Liver (tissue), 9 donors: ENCODE results near the gene SHC3. TPM values are rescaled to one million over a fixed set of nuclear protein-coding genes. Genes with fewer than 3 reads are reported as not detected.

Experiments used
- DNase-seq: peaks from one replicate; pipeline ENCODE4 v3.0.0-alpha.2; 2017; ENCODE audit warnings: low spot score
- H3K27ac ChIP-seq, 2 donors: one replicate each; pipeline ENCODE4 v1.7.0; 2013; ENCODE audit warnings: inconsistent platforms in 2 of 2, low read length in 2 of 2, control low read depth in 1 of 2, low read depth in 1 of 2, mild to moderate bottlenecking in 1 of 2
- H3K27me3 ChIP-seq, 4 donors: one replicate each; pipeline versions ENCODE4 v1.6.1 to v1.7.0; 2013; ENCODE audit warnings: low read length in 3 of 4, inconsistent platforms in 1 of 4, mild to moderate bottlenecking in 1 of 4, moderate library complexity in 1 of 4; ENCODE audit not compliant: control insufficient read depth in 4 of 4, insufficient read depth in 4 of 4
- H3K36me3 ChIP-seq, 4 donors: one replicate each; pipeline versions ENCODE4 v1.6.1 to v1.7.0; 2013; ENCODE audit warnings: low read length in 3 of 4, mild to moderate bottlenecking in 3 of 4, low read depth in 1 of 4, moderate library complexity in 1 of 4; ENCODE audit not compliant: control insufficient read depth in 4 of 4, insufficient read depth in 3 of 4
- H3K4me1 ChIP-seq, 4 donors: one replicate each; pipeline versions ENCODE4 v1.6.1 to v1.7.0; 2013; ENCODE audit warnings: low read length in 3 of 4, mild to moderate bottlenecking in 3 of 4, moderate library complexity in 1 of 4; ENCODE audit not compliant: control insufficient read depth in 4 of 4, insufficient read depth in 4 of 4
- H3K4me3 ChIP-seq, 3 donors: one replicate each; pipeline versions ENCODE4 v1.6.1 to v1.7.0; 2013; ENCODE audit warnings: low read length in 3 of 3, control low read depth in 1 of 3, low read depth in 1 of 3, mild to moderate bottlenecking in 1 of 3
- H3K9ac ChIP-seq, 2 donors: one replicate each; pipeline ENCODE4 v1.7.0; 2013; ENCODE audit warnings: low read length in 2 of 2, mild to moderate bottlenecking in 2 of 2, moderate library complexity in 2 of 2, control low read depth in 1 of 2, low read depth in 1 of 2
- H3K9me3 ChIP-seq, 4 donors: one replicate each; pipeline versions ENCODE4 v1.6.1 to v1.7.0; 2013; ENCODE audit warnings: low read length in 3 of 4; ENCODE audit not compliant: control insufficient read depth in 4 of 4
- ATF3 ChIP-seq: IDR thresholded peaks from 2 replicates; pipeline ENCODE4 v1.6.1; 2016; ENCODE audit warnings: antibody characterized with exemption
- CTCF ChIP-seq: fragments of 150-350 bp; IDR thresholded peaks from 2 replicates; pipeline ENCODE4 v1.5.1; 2017; ENCODE audit warnings: improper control_type of control experiment, low read depth, low read length; ENCODE audit not compliant: missing input control
- EGR1 ChIP-seq, 2 donors: IDR thresholded peaks; 2 replicates each; pipeline ENCODE4 v1.6.1; 2016 to 2018; ENCODE audit warnings: antibody characterized with exemption in 2 of 2, low read depth in 2 of 2
- FOXA1 ChIP-seq: IDR thresholded peaks from 2 replicates; pipeline ENCODE4 v1.6.1; 2016; ENCODE audit warnings: antibody characterized with exemption
- FOXA2 ChIP-seq: IDR thresholded peaks from 2 replicates; pipeline ENCODE4 v1.6.1; 2016; ENCODE audit warnings: antibody characterized with exemption
- GABPA ChIP-seq, 2 donors: IDR thresholded peaks in 1 of 2; conservative IDR thresholded peaks in 1 of 2; 2 replicates each; pipeline ENCODE4 v1.6.1; 2016; ENCODE audit warnings: antibody characterized with exemption in 2 of 2, mild to moderate bottlenecking in 1 of 2, moderate library complexity in 1 of 2
- HNF4A ChIP-seq, 2 donors: conservative IDR thresholded peaks; 2 replicates each; pipeline ENCODE4 v1.6.1; 2016; ENCODE audit warnings: antibody characterized with exemption in 2 of 2, mild to moderate bottlenecking in 2 of 2
- HNF4G ChIP-seq: IDR thresholded peaks from 2 replicates; pipeline ENCODE4 v1.6.1; 2016; ENCODE audit warnings: antibody characterized with exemption
- JUND ChIP-seq, 2 donors: IDR thresholded peaks; 2 replicates each; pipeline ENCODE4 v1.6.1; 2016; ENCODE audit warnings: antibody characterized with exemption in 2 of 2
- MAX ChIP-seq: IDR thresholded peaks from 2 replicates; pipeline ENCODE4 v1.6.1; 2016; ENCODE audit warnings: antibody characterized with exemption
- NR2F2 ChIP-seq: IDR thresholded peaks from 2 replicates; pipeline ENCODE4 v1.6.1; 2016; ENCODE audit warnings: antibody characterized with exemption
- RAD21 ChIP-seq, 2 donors: IDR thresholded peaks; 2 replicates each; pipeline ENCODE4 v1.6.1; 2016; ENCODE audit warnings: antibody characterized with exemption in 2 of 2, mild to moderate bottlenecking in 2 of 2
- REST ChIP-seq: IDR thresholded peaks from 2 replicates; pipeline ENCODE4 v1.6.1; 2016; ENCODE audit warnings: antibody characterized with exemption, mild to moderate bottlenecking
- RXRA ChIP-seq, 2 donors: IDR thresholded peaks; 2 replicates each; pipeline ENCODE4 v1.6.1; 2017 to 2018; ENCODE audit warnings: antibody characterized with exemption in 2 of 2, mild to moderate bottlenecking in 1 of 2
- SP1 ChIP-seq: IDR thresholded peaks from 2 replicates; pipeline ENCODE4 v1.6.1; 2018; ENCODE audit warnings: antibody characterized with exemption, mild to moderate bottlenecking
- TAF1 ChIP-seq: conservative IDR thresholded peaks from 2 replicates; pipeline ENCODE4 v1.6.1; 2016; ENCODE audit warnings: antibody characterized with exemption, mild to moderate bottlenecking
- YY1 ChIP-seq: IDR thresholded peaks from 2 replicates; pipeline ENCODE4 v1.6.1; 2016; ENCODE audit warnings: antibody characterized with exemption, mild to moderate bottlenecking
- ZBTB33 ChIP-seq: IDR thresholded peaks from 2 replicates; pipeline ENCODE4 v1.6.1; 2016; ENCODE audit warnings: antibody characterized with exemption
- WGBS: extraction: QIAGEN DNeasy Blood & Tissue Kit; methylation state at CpG from one replicate; pipeline ENCODE4 v1.1.7; 2013; 5-methylcytosine and 5-hydroxymethylcytosine counted together
- polyA plus RNA-seq, 2 donors: library from polyadenylated mRNA; stranded (reverse) in 1 of 2; unstranded in 1 of 2; fragments of 200-250 nt in 1 of 2; fragments of >200 nt in 1 of 2; fragmentation: Nextera tagmentation in 1 of 2; extraction: Ambion mirVana in 1 of 2; gene quantifications; one replicate each; pipeline versions ENCODE4 v1.2.1 to v1.2.3, GENCODE V29; 2013 to 2015
- total RNA-seq, 2 donors: library from RNA; depleted of rRNA; stranded (reverse); fragments of >200 nt; gene quantifications; one replicate each; pipeline ENCODE4 v1.2.3, GENCODE V29; 2014
- donor health status: healthy.
- donor health status: healthy.
- donor health status: healthy.
- donor health status: healthy.
- donor health status: healthy.

Gene SHC3
- total and polyA plus RNA-seq, 4 donors: 0.03 to 0.08 (median 0.04) TPM

GRCh38 chr9:89207026-89207425 is 28.4 kb upstream of the SHC3 start:
- DNase-seq: no peak

GRCh38 chr9:89204801-89205200 is 26.2 kb upstream of the SHC3 start:
- H3K9me3 ChIP-seq: no peaks in the 10 kb centered on the region
- no peak overlapping the region for H3K27ac ChIP-seq
- 85% methylated on average over 5 of the region's 5 CpGs for WGBS
- H3K36me3 ChIP-seq: no peaks in the 10 kb centered on the region
- H3K4me1 ChIP-seq: no peaks in the 10 kb centered on the region
- no peak overlapping the region for H3K4me3 ChIP-seq
- no peaks in the 10 kb centered on the region for H3K27me3 ChIP-seq
- no peak for DNase-seq
- H3K9ac ChIP-seq: no peak overlapping the region
- TF ChIP-seq YY1 (no peak), HNF4A (conservative IDR thresholded peaks at IDR 0.05) (no peak), MAX (no peak), SP1 (no peak), HNF4G (no peak), CTCF (no peak), FOXA2 (no peak), ATF3 (no peak), ZBTB33 (no peak), EGR1 (IDR thresholded peaks at IDR 0.05; ENCODE audit: low read depth in 2 of 2) (no peak), RXRA (IDR thresholded peaks at IDR 0.05) (no peak), TAF1 (no peak), RAD21 (IDR thresholded peaks at IDR 0.05) (no peak), JUND (IDR thresholded peaks at IDR 0.05) (no peak), FOXA1 (no peak), GABPA (IDR thresholded peaks at IDR 0.05 in 1 of 2, conservative IDR thresholded peaks at IDR 0.05 in 1 of 2) (no peak), REST (no peak), NR2F2 (no peak)

More at GRCh38 chr9:89207026-89207425, 28.4 kb upstream of the SHC3 start:
- H3K27me3 ChIP-seq: no peaks in the 10 kb centered on the region
- no peaks in the 10 kb centered on the region for H3K9me3 ChIP-seq
- no peak overlapping the region for H3K4me3 ChIP-seq
- H3K27ac ChIP-seq: no peak overlapping the region
- H3K4me1 ChIP-seq: no peaks in the 10 kb centered on the region
- no peak overlapping the region for H3K9ac ChIP-seq
- TF ChIP-seq JUND (IDR thresholded peaks at IDR 0.05): no peak
- no peak for TF ChIP-seq HNF4A (conservative IDR thresholded peaks at IDR 0.05)
- no peak for TF ChIP-seq ZBTB33
- no peak for TF ChIP-seq RAD21 (IDR thresholded peaks at IDR 0.05)
- no peak for TF ChIP-seq TAF1
- no peak for TF ChIP-seq ATF3
- TF ChIP-seq HNF4G: no peak
- H3K36me3 ChIP-seq: no peaks in the 10 kb centered on the region
- WGBS: 94% methylated on average over 4 of the region's 4 CpGs
